Astrocyte (in vitro differentiated cells and primary cell): ENCODE data around the gene C2CD4C. TPM values are rescaled to one million over a fixed set of nuclear protein-coding genes. Genes with fewer than 3 reads are reported as not detected.
"Not testable (repeated sequence)": the region's sequence is repeated elsewhere in the genome, so short reads cannot be mapped to it uniquely, and the experiment has no call there.

Experiments used
- DNase-seq: peaks from one replicate; pipeline ENCODE4 v3.0.0-alpha.2; 2010; ENCODE audit warnings: low read depth
- FAIRE-seq: peaks from 2 replicates; lab custom pipeline; 2011; peaks lifted over from hg19 to GRCh38; lab: Jason Lieb, UNC
- H2AFZ ChIP-seq: 2 replicates; pipeline ENCODE4 v1.6.0; 2012; ENCODE audit warnings: low read depth, low read length, inconsistent platforms
- H3K27ac ChIP-seq: 2 replicates; pipeline ENCODE4 v1.5.1; 2011; ENCODE audit warnings: low read depth, low read length, inconsistent platforms
- H3K27me3 ChIP-seq: 2 replicates; pipeline ENCODE4 v1.6.0; 2011; ENCODE audit warnings: low read length, inconsistent platforms; ENCODE audit not compliant: insufficient read depth
- H3K36me3 ChIP-seq: 2 replicates; pipeline ENCODE4 v1.5.1; 2011; ENCODE audit warnings: low read length, inconsistent platforms; ENCODE audit not compliant: insufficient read depth
- H3K4me1 ChIP-seq: 2 replicates; pipeline ENCODE4 v1.5.1; 2011; ENCODE audit warnings: low read length, inconsistent platforms; ENCODE audit not compliant: insufficient read depth
- H3K4me2 ChIP-seq: 2 replicates; pipeline ENCODE4 v1.6.0; 2012; ENCODE audit warnings: low read length, inconsistent platforms
- H3K4me3 ChIP-seq: 2 replicates; pipeline ENCODE4 v1.5.1; 2011; ENCODE audit warnings: low read depth, mild to moderate bottlenecking, low read length, inconsistent platforms; ENCODE audit not compliant: insufficient read depth
- H3K79me2 ChIP-seq: 2 replicates; pipeline ENCODE4 v1.6.0; 2012; ENCODE audit warnings: mild to moderate bottlenecking, low read length, inconsistent platforms; ENCODE audit not compliant: insufficient read depth
- H3K9ac ChIP-seq: 2 replicates; pipeline ENCODE4 v1.6.0; 2012; ENCODE audit warnings: mild to moderate bottlenecking, low read length, inconsistent platforms
- H3K9me3 ChIP-seq: 2 replicates; pipeline ENCODE4 v1.5.1; 2012; ENCODE audit warnings: low read depth, mild to moderate bottlenecking, low read length, inconsistent platforms; ENCODE audit not compliant: insufficient read depth
- H4K20me1 ChIP-seq: 2 replicates; pipeline ENCODE4 v1.6.0; 2012; ENCODE audit warnings: low read length, inconsistent platforms; ENCODE audit not compliant: insufficient read depth
- H3K27ac Mint-ChIP-seq: one replicate; pipeline ENCODE4 v1.8.0; 2021; ENCODE audit warnings: mild to moderate bottlenecking, mixed read lengths; ENCODE audit not compliant: unreplicated experiment
- H3K27me3 Mint-ChIP-seq: one replicate; pipeline ENCODE4 v1.8.0; 2021; ENCODE audit warnings: low read depth, mixed read lengths; ENCODE audit not compliant: unreplicated experiment
- H3K36me3 Mint-ChIP-seq: one replicate; pipeline ENCODE4 v1.8.0; 2021; ENCODE audit warnings: low read depth, mixed read lengths; ENCODE audit not compliant: unreplicated experiment
- H3K4me1 Mint-ChIP-seq: one replicate; pipeline ENCODE4 v1.8.0; 2021; ENCODE audit warnings: low read depth, mixed read lengths; ENCODE audit not compliant: unreplicated experiment
- H3K4me3 Mint-ChIP-seq: one replicate; pipeline ENCODE4 v1.8.0; 2021; ENCODE audit warnings: mild to moderate bottlenecking, moderate library complexity, mixed read lengths; ENCODE audit not compliant: unreplicated experiment
- H3K9me3 Mint-ChIP-seq: one replicate; pipeline ENCODE4 v1.8.0; 2021; ENCODE audit warnings: mild to moderate bottlenecking, mixed read lengths; ENCODE audit not compliant: unreplicated experiment
- CTCF ChIP-seq: IDR thresholded peaks from 2 replicates; pipeline ENCODE4 v1.5.1; 2011; ENCODE audit warnings: low read depth, mild to moderate bottlenecking, inconsistent platforms, low read length, moderate library complexity; ENCODE audit not compliant: insufficient read depth
- EZH2 ChIP-seq: IDR thresholded peaks from 2 replicates; pipeline ENCODE4 v1.6.1; 2012; ENCODE audit warnings: mild to moderate bottlenecking, low read length, inconsistent platforms; ENCODE audit not compliant: insufficient read depth
- total RNA-seq: library from RNA; stranded (reverse); gene quantifications from 2 replicates; pipeline ENCODE4 v1.2.1, GENCODE V29; 2021

Gene C2CD4C
- total RNA-seq, 1 donor from 2014 or later, result 3.4 TPM

- H2AFZ ChIP-seq, result no peak overlapping the region
- H3K9me3 ChIP-seq, result peaks cover 8% of the 10 kb centered on the region
- Mint-ChIP-seq H3K27ac (no peak overlapping the region), H3K4me1 (no peaks in the 10 kb centered on the region), H3K36me3 (peaks cover 23% of the 10 kb centered on the region), H3K4me3 (no peak overlapping the region), H3K27me3 (peaks cover 1% of the 10 kb centered on the region), H3K9me3 (no peaks in the 10 kb centered on the region)
- H3K27me3 ChIP-seq, result no peaks in the 10 kb centered on the region
- H3K4me1 ChIP-seq, result no peaks in the 10 kb centered on the region
- no peak overlapping the region for H3K4me3 ChIP-seq
- H3K4me2 ChIP-seq, result no peak overlapping the region
- no peaks in the 10 kb centered on the region for H3K36me3 ChIP-seq
- DNase-seq (no peak), FAIRE-seq (no peak)
- no peak overlapping the region for H3K9ac ChIP-seq
- no peaks in the 10 kb centered on the region for H4K20me1 ChIP-seq
- TF ChIP-seq CTCF (no peak), EZH2 (no peak)
- H3K27ac ChIP-seq, result no peak overlapping the region
- no peaks in the 10 kb centered on the region for H3K79me2 ChIP-seq
Measured at GRCh38 chr19:428149-428548, 19.2 kb upstream of the C2CD4C start.

- not testable (repeated sequence) for H3K4me3 ChIP-seq, H3K27ac Mint-ChIP-seq, H3K4me3 Mint-ChIP-seq, H3K36me3 ChIP-seq, H4K20me1 ChIP-seq, H3K9ac ChIP-seq, H3K4me1 ChIP-seq, H3K4me2 ChIP-seq, H3K27me3 Mint-ChIP-seq, H3K27me3 ChIP-seq, H3K9me3 Mint-ChIP-seq, H3K79me2 ChIP-seq, H3K27ac ChIP-seq, H2AFZ ChIP-seq, FAIRE-seq, H3K9me3 ChIP-seq, H3K4me1 Mint-ChIP-seq, DNase-seq
- H3K36me3 Mint-ChIP-seq, result peaks cover 23% of the 10 kb centered on the region
Measured at GRCh38 chr19:427675-428074, 18.7 kb upstream of the C2CD4C start.

- H3K4me2 ChIP-seq, result no peak overlapping the region
- no peaks in the 10 kb centered on the region for H3K27me3 ChIP-seq
- no peak overlapping the region for H2AFZ ChIP-seq
- Mint-ChIP-seq H3K27ac (no peak overlapping the region), H3K4me1 (no peaks in the 10 kb centered on the region), H3K4me3 (no peak overlapping the region), H3K27me3 (peaks cover 1% of the 10 kb centered on the region), H3K9me3 (no peaks in the 10 kb centered on the region), H3K36me3 (peaks cover 23% of the 10 kb centered on the region)
- no peak overlapping the region for H3K9ac ChIP-seq
- H3K27ac ChIP-seq, result no peak overlapping the region
- no peaks in the 10 kb centered on the region for H3K36me3 ChIP-seq
- no peaks in the 10 kb centered on the region for H3K79me2 ChIP-seq
- TF ChIP-seq CTCF (no peak), EZH2 (no peak)
- no peaks in the 10 kb centered on the region for H3K4me1 ChIP-seq
- no peaks in the 10 kb centered on the region for H4K20me1 ChIP-seq
- no peak for DNase-seq
- no peak overlapping the region for H3K4me3 ChIP-seq
- peaks cover 8% of the 10 kb centered on the region for H3K9me3 ChIP-seq
- FAIRE-seq, result no peak
Measured at GRCh38 chr19:426725-427445, 17.9 kb upstream of the C2CD4C start.
